ENCODE measurements around the gene MIPOL1.

DNA sequence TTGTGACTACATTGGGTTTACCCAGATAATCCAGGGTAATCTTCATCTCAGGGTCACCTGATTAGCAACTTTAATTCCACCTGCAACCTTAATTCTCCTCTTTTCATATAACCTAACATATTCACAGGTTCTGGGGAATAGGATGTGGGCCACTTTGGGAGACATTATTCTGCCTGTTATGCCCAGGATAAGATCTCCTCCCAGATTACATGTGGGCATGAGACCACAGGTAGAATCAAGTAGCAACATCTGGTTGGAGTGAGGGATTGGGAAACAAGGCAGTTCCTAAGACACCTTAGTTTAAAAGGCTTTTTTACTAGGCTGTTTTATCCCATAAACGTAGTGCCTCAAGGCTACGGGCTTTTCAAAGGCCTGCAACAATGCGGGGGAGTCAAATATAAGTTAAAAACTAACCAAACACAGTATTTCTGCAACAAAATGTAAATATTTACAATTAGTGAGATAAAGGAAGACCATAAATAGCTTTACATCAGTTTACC lies 215.8 kb downstream of the MIPOL1 start:
- TF ChIP-seq, protein P1, sequence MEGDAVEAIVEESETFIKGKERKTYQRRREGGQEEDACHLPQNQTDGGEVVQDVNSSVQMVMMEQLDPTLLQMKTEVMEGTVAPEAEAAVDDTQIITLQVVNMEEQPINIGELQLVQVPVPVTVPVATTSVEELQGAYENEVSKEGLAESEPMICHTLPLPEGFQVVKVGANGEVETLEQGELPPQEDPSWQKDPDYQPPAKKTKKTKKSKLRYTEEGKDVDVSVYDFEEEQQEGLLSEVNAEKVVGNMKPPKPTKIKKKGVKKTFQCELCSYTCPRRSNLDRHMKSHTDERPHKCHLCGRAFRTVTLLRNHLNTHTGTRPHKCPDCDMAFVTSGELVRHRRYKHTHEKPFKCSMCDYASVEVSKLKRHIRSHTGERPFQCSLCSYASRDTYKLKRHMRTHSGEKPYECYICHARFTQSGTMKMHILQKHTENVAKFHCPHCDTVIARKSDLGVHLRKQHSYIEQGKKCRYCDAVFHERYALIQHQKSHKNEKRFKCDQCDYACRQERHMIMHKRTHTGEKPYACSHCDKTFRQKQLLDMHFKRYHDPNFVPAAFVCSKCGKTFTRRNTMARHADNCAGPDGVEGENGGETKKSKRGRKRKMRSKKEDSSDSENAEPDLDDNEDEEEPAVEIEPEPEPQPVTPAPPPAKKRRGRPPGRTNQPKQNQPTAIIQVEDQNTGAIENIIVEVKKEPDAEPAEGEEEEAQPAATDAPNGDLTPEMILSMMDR (conservative IDR thresholded peaks at IDR 0.05), result no peak
- TF ChIP-seq EZH2 (IDR thresholded peaks at IDR 0.05; ENCODE audit: low read depth), result no peak
